Stimulated activated CD4-positive, alpha-beta T cell treated with anti-CD3 and anti-CD28 coated beads, Interleukin-2, amount 100 ng/mL, for 24 hours (primary cell): ENCODE measurements around the gene SYNPO2.
"Not testable (repeated sequence)": the region's sequence is repeated elsewhere in the genome, so short reads cannot be mapped to it uniquely, and the experiment has no call there.

Source experiments
- DNase-seq, 2 donors: peaks; one replicate each; pipeline ENCODE4 v3.0.0-alpha.2; 2020

SYNPO2 gene

DNA sequence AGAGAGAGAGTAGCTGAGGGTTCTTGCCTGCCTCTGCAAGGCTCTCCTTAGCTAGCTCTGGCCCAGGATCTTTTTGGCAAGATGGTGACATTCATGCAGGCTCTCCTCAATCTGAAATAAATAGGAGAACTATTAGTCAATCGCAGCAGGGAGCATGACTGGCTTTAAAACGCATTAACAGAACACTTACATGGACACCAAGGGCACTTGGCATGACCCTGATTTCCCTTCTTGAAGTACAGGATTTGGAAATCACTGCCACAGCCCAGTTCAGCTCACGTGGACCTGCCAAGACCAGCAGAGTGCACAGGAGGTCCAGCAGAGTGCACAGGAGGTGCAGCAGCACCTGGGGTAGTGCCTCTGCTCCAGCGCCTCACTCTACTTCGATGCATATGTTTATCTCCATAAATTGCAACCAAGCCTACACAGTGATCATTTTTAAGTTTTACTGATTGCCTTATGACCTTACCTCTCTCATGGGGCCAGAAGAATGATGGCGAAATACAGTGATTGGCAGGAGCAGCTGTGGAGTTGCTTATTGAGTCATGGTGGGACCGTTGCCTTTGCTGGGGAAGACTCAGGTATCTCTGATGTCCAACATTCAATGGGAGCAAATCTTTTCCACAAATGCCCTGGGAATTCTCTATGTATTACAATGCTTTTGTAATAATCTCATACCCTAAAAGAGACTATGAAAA lies 122.4 kb downstream of the SYNPO2 start:
- no peak for DNase-seq

GRCh38 chr4:119011607-119011988 lies 122.9 kb downstream of the SYNPO2 start:
- no peak for DNase-seq

DNA sequence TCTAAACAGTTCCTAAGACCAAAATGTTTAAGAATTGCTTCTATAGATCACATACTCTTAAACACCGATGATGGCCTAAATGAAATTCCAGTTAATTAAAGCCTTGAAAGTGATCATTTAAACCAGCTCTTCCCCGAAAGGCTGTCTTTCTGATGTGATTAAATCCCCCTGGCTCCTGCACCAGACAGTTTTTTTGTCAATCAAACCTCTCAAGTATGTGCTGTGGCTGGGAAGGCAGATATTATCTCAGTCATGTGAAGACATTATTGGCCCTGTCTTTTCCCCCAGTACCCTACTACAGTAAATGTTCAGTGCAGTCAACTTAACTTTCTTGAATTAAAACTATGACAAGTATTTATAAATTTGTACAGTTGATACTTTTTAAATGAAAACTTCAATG lies 126.0 kb downstream of the SYNPO2 start:
- DNase-seq: no peak

DNA sequence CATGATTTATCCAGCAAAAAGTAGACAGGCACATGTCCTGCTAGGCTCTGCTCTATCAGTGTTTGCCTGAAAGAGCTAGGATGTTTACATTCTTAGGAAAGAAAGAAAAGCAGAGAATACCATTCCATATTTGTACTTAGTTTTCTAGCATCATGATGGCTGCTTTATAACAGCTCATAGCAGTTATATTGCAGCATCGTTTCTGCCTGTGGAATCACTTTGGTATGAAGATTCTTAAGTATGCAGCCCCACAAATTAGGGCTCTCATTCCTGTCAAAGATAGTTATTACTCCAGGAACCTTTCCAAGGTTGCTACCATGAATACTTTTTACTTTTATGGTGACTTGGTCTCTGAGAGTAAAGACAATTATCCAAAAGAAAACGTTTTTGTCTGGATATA lies 128.0 kb downstream of the SYNPO2 start:
- DNase-seq: no peak

DNA sequence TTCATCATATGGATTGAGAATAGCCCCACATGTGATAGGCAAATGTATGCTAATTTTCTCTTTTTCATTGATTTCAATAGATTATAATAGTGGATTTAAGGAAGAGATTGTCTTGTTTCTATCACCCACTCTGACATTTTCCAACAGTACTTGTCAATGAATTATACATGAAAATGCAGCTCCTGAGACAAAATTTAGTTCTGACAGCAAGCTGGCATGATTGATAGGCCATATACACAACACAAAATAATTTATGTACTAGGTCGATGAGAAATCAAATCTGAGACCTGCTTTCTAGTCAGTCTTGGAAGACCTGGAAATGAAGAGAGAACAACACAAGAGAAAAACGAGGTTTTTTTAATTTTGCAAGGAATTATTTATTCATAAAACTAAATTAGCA lies 129.0 kb downstream of the SYNPO2 start:
- DNase-seq: no peak

GRCh38 chr4:119020158-119020557 lies 131.5 kb downstream of the SYNPO2 start:
- no peak for DNase-seq

DNA sequence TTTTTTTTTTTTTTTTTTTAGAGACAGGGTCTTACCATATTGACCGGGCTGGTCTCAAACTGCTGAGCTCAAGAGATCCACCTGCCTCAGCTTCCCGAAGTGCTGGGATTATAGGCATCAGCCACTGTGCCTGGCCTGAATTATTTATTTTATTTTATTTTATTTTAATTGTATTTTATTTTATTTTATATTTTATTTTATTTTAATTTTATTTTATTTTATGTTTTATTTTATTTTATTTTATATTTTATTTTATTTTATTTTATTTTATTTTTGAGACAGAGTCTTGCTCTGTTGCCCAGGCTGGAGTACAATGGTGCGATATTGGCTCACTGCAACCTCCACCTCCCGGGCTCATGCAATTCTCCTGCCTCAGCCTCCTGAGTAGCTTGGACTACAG lies 133.9 kb downstream of the SYNPO2 start:
- not testable (repeated sequence) for DNase-seq

- no peak for DNase-seq
Observed at GRCh38 chr4:119024102-119024501, 135.4 kb downstream of the SYNPO2 start.

- no peak for DNase-seq
Observed at GRCh38 chr4:119025420-119025819, 136.8 kb downstream of the SYNPO2 start.

- no peak for DNase-seq
Observed at GRCh38 chr4:119025916-119026661, 137.4 kb downstream of the SYNPO2 start.

DNA sequence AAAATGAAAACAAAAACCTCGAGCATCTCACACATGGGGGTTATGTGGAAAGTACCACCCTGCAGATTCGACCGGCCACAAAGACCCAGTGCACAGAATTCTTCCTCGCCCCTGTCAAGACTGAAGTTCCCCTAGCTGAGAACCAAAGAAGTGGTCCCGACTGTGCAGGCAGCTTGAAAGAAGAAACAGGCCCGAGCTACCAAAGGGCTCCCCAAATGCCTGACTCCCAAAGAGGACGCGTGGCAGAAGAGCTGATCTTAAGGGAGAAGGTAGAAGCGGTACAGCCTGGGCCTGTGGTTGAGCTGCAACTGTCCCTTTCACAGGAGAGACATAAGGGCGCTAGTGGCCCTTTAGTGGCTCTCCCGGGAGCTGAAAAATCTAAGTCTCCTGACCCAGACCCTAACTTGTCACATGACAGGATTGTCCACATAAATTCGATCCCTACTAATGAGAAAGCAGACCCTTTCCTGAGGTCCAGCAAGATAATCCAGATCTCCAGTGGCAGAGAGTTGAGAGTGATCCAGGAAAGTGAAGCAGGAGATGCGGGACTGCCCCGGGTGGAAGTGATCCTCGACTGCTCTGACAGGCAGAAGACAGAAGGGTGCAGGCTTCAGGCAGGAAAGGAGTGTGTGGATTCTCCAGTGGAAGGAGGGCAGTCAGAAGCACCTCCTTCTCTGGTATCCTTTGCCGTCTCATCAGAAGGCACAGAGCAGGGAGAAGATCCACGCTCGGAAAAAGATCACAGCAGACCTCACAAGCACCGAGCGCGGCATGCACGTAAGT lies 138.2 kb downstream of the SYNPO2 start:
- DNase-seq: no peak

- DNase-seq: no peak
Observed at GRCh38 chr4:119027811-119028210, 139.2 kb downstream of the SYNPO2 start.

GRCh38 chr4:119028296-119028695 lies 139.6 kb downstream of the SYNPO2 start:
- DNase-seq: no peak

DNA sequence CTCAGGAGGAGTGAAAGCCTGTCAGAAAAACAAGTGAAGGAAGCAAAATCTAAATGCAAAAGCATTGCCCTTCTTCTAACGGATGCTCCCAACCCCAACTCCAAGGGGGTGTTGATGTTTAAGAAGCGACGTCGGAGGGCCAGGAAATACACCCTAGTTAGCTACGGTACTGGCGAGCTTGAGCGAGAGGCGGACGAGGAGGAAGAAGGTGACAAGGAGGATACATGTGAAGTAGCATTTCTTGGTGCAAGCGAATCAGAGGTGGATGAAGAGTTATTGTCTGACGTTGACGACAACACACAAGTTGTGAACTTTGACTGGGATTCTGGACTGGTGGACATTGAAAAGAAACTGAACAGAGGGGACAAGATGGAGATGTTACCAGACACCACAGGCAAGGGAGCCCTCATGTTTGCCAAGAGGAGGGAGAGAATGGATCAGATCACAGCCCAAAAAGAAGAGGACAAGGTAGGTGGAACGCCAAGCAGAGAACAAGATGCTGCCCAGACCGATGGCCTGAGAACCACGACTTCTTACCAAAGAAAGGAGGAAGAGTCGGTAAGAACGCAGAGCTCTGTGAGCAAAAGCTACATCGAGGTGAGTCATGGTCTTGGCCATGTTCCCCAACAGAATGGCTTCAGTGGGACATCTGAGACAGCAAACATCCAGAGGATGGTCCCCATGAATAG lies 141.3 kb downstream of the SYNPO2 start:
- no peak for DNase-seq

DNA sequence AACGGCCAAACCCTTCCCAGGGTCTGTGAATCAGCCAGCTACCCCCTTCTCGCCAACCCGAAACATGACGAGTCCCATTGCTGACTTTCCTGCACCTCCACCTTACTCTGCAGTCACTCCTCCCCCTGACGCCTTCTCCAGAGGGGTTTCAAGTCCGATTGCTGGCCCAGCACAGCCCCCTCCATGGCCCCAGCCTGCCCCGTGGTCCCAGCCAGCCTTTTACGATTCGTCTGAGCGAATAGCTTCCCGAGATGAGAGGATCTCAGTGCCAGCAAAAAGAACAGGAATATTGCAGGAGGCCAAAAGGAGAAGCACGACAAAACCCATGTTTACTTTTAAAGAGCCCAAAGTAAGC lies 141.9 kb downstream of the SYNPO2 start:
- no peak for DNase-seq

GRCh38 chr4:119031218-119031617 lies 142.6 kb downstream of the SYNPO2 start:
- DNase-seq: no peak

DNA sequence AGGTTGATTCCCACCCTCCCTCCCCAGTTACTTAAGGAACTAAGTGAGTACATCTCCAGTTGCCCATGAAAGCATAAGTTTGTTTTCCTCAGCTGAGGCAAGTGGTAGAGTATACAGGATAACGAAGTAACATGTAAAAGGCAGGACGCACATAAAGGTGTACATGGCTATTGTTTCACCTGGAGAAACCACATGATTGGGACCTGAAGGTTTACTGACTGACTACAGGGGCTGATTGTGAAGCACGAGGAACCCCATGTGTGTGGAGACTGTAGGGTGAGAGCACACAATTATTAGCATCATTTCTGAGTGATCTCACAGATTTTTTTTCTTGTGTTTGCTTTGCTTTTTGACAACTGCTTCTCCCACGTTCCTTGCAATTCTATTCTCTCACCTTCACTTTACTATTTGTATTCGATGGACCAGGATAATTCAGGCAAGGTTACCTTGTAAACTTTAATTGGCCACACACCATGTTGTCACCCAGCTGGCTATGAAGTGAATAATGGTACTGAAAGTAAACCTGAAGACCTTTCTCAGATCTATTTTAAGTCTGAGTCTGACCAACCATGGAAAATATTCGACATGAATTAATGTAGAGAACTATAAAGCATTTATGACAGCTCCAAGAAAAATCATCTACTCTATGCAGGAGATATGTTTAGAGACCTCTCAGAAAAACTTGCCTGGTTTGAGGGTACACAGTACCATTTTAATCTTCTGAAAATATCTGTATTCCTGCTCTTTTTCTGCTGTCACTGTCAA lies 144.4 kb downstream of the SYNPO2 start:
- DNase-seq: no peak

DNA sequence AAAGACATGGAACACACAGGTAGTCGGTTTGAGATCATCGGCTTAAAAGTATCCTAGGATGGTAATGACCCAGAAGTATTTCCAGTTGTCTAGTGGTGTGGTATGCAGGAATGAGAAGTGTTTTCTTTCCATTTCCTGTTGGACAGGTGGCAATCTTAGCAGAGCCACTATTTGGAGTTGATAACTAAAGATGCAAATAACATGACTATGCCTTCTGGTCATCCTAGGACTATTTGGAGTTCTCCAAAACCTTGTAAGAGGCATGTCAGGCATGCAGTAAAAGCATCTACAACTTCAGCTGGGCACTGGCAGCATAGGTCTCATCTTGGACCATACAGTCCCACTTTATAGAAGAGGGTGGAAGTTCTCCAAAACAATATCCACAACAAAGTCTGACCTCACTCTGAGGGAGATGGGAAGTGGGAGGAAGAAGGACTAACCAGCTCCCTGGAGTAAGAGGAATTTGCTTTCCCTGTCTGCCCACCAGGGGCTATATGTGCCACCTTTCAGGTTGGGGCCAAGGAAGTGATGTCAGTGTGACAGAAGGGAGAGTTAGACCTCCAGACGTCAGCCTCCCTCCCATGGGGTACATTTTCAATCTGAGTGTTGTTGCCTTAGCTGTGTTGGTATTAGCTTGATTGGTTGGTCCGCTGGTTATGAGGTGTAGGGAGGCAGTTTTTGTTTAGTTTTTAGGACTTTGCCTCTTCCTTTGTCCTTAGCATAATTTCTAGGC lies 145.8 kb downstream of the SYNPO2 start:
- no peak for DNase-seq

DNA sequence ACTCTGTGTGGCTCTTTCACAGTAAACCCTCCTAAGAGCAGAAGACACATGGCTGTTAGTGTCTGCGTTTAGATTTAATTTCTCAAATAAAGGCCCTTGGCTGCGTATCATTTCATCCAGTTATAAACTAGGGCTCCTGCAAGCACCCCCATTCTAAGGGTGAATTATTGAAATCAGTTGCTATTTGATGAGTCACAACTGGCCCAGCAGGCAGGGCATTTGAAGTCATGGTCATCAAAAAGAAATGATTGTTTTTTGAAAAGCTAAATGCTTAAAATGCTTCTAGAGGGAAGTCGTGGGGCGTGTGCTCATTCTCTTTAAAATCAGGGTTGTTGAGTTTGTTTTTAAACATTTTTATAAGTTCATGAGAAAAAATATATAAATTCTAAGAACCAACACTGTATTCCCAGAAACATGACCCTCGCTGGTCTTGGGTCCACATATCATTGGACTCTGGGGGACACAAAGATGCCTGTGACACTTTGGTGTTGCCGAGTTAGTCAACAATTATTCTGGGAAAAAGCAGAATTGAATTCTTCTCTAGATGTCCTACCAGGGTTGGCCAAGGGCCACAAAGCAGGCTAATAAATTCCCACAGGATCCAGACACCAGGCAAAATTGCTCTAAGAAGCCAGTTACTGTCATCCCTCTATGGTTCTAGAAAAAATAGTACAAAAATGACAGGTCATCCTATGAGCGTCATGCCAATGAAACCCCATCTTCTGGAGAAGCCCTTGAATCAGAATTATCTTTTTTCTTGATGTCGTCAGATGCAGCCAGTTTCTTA lies 147.5 kb downstream of the SYNPO2 start:
- no peak for DNase-seq

- no peak for DNase-seq
Observed at GRCh38 chr4:119037709-119038108, 149.1 kb downstream of the SYNPO2 start.
